ENCODE data around the gene SPINT2. TPM values are rescaled to one million over a fixed set of nuclear protein-coding genes. Genes with fewer than 3 reads are reported as not detected.

Gene SPINT2
- total and polyA plus RNA-seq, 2 of the 13 experiments (the other 11 are each of a cell fraction or from before 2014, with no cell fraction given): 0.31 to 0.77 TPM

DNA sequence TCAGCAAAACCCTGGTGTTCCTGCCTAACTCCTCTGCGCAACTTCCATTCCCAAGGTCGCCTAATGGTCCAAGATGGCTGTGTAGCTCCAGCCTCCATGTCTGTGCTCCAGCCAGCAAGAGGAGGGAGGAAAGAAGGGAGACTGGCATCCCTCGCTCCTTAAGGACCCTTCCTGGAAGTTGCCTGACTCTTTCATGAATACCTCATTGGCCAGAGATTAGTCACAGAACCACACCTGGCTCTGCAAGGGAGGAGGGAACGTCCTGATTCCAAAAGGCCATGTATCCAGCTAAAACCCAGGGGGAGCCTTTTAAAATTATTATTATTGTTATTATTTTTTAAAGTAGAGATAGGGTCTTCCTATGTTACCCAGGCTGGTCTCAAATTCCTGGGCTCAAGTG is 60.1 kb downstream of the SPINT2 start (continued):
- no peak for TF ChIP-seq U2AF1 (optimal IDR thresholded peaks at IDR 0.05; ENCODE audit: low read depth, low read length)
- TF ChIP-seq, protein P1, sequence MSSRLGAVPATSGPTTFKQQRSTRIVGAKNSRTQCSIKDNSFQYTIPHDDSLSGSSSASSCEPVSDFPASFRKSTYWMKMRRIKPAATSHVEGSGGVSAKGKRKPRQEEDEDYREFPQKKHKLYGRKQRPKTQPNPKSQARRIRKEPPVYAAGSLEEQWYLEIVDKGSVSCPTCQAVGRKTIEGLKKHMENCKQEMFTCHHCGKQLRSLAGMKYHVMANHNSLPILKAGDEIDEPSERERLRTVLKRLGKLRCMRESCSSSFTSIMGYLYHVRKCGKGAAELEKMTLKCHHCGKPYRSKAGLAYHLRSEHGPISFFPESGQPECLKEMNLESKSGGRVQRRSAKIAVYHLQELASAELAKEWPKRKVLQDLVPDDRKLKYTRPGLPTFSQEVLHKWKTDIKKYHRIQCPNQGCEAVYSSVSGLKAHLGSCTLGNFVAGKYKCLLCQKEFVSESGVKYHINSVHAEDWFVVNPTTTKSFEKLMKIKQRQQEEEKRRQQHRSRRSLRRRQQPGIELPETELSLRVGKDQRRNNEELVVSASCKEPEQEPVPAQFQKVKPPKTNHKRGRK (CRISPR knock-in tag; IDR thresholded peaks at IDR 0.05): no peak
- no peak for TF ChIP-seq ZNF251 (CRISPR knock-in tag; IDR thresholded peaks at IDR 0.05)
- TF ChIP-seq NR3C1 (CRISPR knock-in tag; IDR thresholded peaks at IDR 0.05): no peak
- TF ChIP-seq ZGPAT (CRISPR knock-in tag; IDR thresholded peaks at IDR 0.05): no peak

- H3K79me2 ChIP-seq (ENCODE audit: insufficient read depth, low read length): no peaks in the 10 kb centered on the region
- POLR2A ChIA-PET: no interaction called here
- CTCF ChIA-PET (ENCODE audit: low intra/inter-chr PET ratio, low total read pairs): no interaction called here
- no peak overlapping the region for H3K4me2 ChIP-seq (ENCODE audit: low read depth, low read length)
- FAIRE-seq: no peak
- in situ Hi-C loops (cut with HindIII; ENCODE audit: extremely low pct_ligation_motif_present, low pct_unique_long_range_greater_than_20kb): no loop called here
- H3K9me3 ChIP-seq (ENCODE audit: low read length): no peaks in the 10 kb centered on the region
- no peaks in the 10 kb centered on the region for H3K36me3 ChIP-seq (replicated peaks in 1 of 2; ENCODE audit: control insufficient read depth in 1 of 2, insufficient read depth in 2 of 2, low read length in 2 of 2)
- no peak overlapping the region for H3K27ac ChIP-seq (ENCODE audit: extremely low read length, insufficient read depth, low read length)
- no TSS peak for BruUV-seq (replicated peaks)
- H4K20me1 ChIP-seq (ENCODE audit: insufficient read depth, low read length): no peaks in the 10 kb centered on the region
- intact Hi-C loops (cut with micrococcal nuclease; ENCODE audit: unreplicated experiment): no loop called here
- H3K4me3 ChIP-seq (replicated peaks in 1 of 3; ENCODE audit: insufficient read depth in 1 of 3, low read depth in 2 of 3, low read length in 3 of 3): no peak overlapping the region
- no peaks in the 10 kb centered on the region for H3K4me1 ChIP-seq (ENCODE audit: insufficient read depth, low read length)
- DNase-seq (ENCODE audit: low spot score): no peak
- H3K27me3 ChIP-seq (ENCODE audit: control insufficient read depth in 1 of 2, insufficient read depth in 2 of 2, low read length in 2 of 2): peaks cover under 1 to 18% of the 10 kb centered on the region in 2 experiments; a peak in 3 of 5 replicates
- WGBS (ENCODE audit: low lambda C conversion rate): 75% methylated on average over 9 of the region's 22 CpGs
- TF ChIP-seq AKAP8 (CRISPR knock-in tag; IDR thresholded peaks at IDR 0.05): no peak
- TF ChIP-seq, protein P2, sequence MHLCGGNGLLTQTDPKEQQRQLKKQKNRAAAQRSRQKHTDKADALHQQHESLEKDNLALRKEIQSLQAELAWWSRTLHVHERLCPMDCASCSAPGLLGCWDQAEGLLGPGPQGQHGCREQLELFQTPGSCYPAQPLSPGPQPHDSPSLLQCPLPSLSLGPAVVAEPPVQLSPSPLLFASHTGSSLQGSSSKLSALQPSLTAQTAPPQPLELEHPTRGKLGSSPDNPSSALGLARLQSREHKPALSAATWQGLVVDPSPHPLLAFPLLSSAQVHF (CRISPR knock-in tag; IDR thresholded peaks at IDR 0.05): no peak
- TF ChIP-seq ZNF24 (IDR thresholded peaks at IDR 0.05): no peak
- TF ChIP-seq ZBTB34 (CRISPR knock-in tag; IDR thresholded peaks at IDR 0.05): no peak
- TF ChIP-seq ZNF562 (CRISPR knock-in tag; IDR thresholded peaks at IDR 0.05; ENCODE audit: borderline replicate concordance): no peak
- ATAC-seq: no peak
- H3K9ac ChIP-seq (ENCODE audit: insufficient read depth, low read depth, low read length): no peak overlapping the region
- no peak overlapping the region for H2AFZ ChIP-seq (ENCODE audit: low read length)
These were observed 62.2 kb downstream of the SPINT2 start for GRCh38 chr19:38326591-38326990.
